OCI-LY7 (cell line): ENCODE measurements around the gene ARHGEF12.

Experiments used
- EZH2phosphoT487 ChIP-seq: fragments of 200-600 bp; sonication (generic); IDR thresholded peaks from 2 replicates; pipeline ENCODE4 v1.6.1; 2018; ENCODE audit warnings: low read depth, borderline replicate concordance, mild to moderate bottlenecking, mixed run types, antibody characterized with exemption, low read length, moderate library complexity, mixed read lengths
- TF ChIP-seq, protein P1 (sequence below): fragments of 200-600 bp; sonication (generic); conservative IDR thresholded peaks from 2 replicates; pipeline ENCODE4 v1.5.1; 2014; ENCODE audit warnings: mild to moderate bottlenecking, antibody characterized with exemption, low read length, moderate library complexity, mixed read lengths

DNA sequence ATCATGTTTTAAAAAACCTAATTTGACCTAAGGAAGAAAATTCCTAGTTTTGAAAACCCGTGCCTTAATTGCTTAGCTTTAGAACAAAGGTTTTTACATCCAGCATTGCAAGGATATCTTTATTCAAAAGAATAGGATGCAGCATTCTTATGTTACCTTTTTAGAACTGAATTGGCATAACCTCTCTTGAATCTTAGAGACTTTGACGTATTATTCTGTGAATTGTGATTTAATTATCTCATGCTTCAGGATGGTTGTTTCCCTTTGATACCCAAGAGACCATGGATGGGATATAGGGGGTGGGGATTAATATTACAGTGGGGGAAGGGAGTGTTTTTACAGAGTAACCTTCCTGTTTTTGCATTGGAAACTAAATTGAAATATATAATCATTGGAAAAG lies 49.4 kb downstream of the ARHGEF12 start:
- TF ChIP-seq, protein P1, sequence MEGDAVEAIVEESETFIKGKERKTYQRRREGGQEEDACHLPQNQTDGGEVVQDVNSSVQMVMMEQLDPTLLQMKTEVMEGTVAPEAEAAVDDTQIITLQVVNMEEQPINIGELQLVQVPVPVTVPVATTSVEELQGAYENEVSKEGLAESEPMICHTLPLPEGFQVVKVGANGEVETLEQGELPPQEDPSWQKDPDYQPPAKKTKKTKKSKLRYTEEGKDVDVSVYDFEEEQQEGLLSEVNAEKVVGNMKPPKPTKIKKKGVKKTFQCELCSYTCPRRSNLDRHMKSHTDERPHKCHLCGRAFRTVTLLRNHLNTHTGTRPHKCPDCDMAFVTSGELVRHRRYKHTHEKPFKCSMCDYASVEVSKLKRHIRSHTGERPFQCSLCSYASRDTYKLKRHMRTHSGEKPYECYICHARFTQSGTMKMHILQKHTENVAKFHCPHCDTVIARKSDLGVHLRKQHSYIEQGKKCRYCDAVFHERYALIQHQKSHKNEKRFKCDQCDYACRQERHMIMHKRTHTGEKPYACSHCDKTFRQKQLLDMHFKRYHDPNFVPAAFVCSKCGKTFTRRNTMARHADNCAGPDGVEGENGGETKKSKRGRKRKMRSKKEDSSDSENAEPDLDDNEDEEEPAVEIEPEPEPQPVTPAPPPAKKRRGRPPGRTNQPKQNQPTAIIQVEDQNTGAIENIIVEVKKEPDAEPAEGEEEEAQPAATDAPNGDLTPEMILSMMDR, result no peak
- no peak for TF ChIP-seq EZH2phosphoT487
